Head of caudate nucleus (tissue), 42 donors: ENCODE measurements around the gene MAP2K5.

Experiments used
- DNase-seq, 42 donors: peaks; one replicate each; pipeline versions ENCODE4 v3.0.0 to v3.0.0-alpha.2; 2020 to 2021; ENCODE audit warnings: mixed read lengths in 7 of 42
- intact Hi-C: fragments of 100-400 bp; cut with DNase I; formaldehyde crosslinking; loops from one replicate; pipeline ENCODE4 v1.15.0; 2022

MAP2K5 gene

DNA sequence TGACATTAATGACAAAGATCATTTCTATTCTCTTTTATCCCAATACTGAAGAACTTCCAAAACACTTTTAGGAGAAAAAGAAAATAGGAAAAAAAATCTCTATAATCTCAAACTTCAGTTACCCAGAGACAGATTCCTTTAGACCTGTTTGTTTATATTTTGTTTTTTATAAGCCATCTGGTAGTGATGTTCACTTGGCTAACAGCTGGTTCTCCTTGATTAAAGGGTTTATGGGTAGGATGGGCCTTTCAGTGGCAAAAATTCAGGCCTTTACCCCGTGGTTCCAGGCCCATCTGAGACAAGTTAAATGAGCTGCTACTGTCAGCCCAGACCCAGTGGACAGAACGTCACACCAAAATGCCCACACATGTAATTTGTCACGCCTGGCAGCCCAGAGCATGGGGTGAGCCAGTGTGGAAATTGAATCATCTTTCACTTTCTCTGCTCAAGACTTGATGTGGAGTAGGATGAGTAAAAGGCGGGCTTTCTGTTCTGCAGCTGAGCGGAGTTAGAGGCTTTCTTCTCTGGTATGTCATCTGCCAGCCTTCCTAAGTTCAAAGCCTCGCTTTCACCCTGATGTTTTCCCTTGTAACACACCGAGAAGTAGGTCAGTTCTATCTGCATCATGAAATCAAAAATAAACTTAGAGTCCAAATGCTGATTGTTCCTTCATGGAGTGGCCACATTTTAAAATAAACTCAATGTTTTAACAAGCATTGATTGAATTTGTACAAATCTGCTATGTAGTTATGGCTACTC, 220.3 kb downstream of the MAP2K5 start:
- intact Hi-C loops = no loop called here
- no peak for DNase-seq

DNA sequence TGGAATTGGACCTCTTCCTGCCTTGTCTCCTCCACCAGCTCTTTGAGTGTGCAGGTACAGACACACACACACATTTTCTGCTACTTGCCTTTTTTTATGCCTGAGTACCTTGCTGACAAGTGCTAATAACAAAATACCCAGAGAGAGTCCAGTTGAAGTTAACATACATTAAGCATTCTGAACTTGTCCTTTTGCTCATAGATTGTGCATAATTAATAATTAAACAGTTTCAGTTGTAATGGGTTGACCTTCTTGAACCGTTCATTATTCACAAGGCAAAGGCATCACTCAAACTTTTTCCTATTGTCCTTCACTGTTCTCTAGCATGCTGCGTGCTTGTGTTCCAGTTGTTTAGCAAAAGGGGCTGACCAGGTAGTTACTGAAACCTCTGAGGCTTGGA, 223.2 kb downstream of the MAP2K5 start:
- no peak for DNase-seq
- intact Hi-C loops = no loop called here

- no peak for DNase-seq
- intact Hi-C loops = no loop called here
These were observed 224.5 kb downstream of the MAP2K5 start for GRCh38 chr15:67766968-67767367.

- no peak for DNase-seq
- intact Hi-C loops = no loop called here
These were observed 225.9 kb downstream of the MAP2K5 start for GRCh38 chr15:67768313-67768977.

DNA sequence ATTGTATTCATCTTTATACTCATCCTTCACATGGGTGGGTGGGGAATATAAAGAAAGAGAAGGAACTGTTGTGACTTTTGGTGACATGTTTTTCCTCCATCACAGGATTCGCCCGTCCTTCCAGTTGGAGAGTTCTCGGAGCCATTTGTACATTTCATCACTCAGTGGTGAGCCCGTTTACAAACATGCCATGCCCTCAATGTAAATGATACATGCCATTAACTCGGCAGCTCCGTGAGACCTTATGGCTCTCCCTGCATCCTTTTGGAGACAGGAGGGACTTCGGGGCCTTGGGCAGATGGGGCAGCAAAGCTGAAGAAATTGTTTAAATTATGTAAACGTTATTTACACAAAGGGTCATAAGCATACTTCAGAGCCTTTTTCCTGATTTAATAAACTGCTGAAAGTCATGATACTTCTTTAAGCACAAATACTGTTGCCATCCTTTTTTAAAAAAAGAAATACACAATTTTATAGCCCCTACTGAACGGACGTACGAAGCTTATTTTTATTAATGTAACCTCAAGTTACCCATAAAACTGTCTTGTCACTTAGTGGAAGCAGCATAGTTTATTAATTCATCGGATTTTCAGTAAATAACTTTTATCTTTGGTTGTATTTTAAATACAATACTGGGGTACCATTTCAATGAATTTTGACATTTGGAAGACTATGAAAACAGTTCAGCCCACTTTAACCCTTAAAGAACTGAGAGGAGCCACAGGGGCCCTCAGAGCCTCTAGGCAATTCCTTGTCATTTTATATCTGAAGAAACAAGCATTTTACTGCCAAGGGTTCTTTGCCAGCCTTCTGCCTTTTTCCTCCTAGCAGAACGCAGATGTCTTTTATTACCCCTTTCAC, 227.2 kb downstream of the MAP2K5 start:
- intact Hi-C loops = no loop called here
- no peak for DNase-seq

- intact Hi-C loops = no loop called here
- no peak for DNase-seq
These were observed 227.8 kb downstream of the MAP2K5 start for GRCh38 chr15:67770358-67770628.

- no peak for DNase-seq
- intact Hi-C loops = no loop called here
These were observed 228.8 kb downstream of the MAP2K5 start for GRCh38 chr15:67771189-67771800.

GRCh38 chr15:67774626-67775025, 232.1 kb downstream of the MAP2K5 start:
- no peak for DNase-seq
- intact Hi-C loops = no loop called here

DNA sequence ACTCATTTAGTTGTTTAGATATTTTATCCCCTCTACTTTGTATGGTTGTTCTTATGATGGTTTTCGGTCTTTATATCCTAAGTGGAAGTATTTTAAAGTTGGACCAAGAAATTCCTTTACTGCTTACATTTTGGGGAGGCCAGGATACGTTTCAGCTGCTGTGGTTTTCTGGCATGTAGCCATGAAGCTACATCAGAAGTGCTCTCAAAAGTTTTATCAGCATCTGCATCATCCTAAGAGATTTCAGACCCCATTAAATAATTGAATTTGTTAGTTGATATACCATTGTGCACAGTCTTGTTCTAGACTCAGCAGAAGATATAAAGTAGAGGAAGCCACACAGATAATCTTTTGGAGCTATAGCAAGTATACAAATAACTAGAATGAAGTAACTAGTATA, 232.7 kb downstream of the MAP2K5 start:
- intact Hi-C loops = no loop called here
- no peak for DNase-seq

DNA sequence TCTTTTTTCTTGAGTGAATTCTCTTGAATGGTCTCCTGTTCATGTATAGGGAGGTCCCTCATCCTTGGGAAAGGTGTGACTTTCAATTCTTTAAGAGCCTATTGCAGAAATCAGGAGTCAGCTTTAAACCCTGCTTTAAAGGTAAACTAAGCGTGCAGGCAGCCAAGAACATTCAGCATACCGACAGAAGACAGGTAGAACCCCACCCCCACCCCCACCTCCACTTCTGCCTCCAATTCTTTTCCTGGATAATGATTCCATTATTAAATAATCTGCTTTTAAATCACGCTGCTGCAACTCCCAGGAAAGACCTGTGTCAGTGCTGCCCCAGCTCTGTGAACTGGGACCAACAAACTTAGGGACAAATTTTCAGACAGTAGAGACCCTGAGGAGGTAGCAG, 233.5 kb downstream of the MAP2K5 start:
- intact Hi-C loops = no loop called here
- peak in 12 of 42 donors; percentile 11 to 62 (median 26) for DNase-seq

- DNase-seq = no peak
- intact Hi-C loops = no loop called here
These were observed 234.1 kb downstream of the MAP2K5 start for GRCh38 chr15:67776600-67776999.

- DNase-seq = peak in 31 of 42 donors; percentile 9 to 80 (median 37)
- intact Hi-C loops = no loop called here
These were observed 234.6 kb downstream of the MAP2K5 start for GRCh38 chr15:67777071-67777470.

GRCh38 chr15:67777773-67778172, 235.3 kb downstream of the MAP2K5 start:
- no peak for DNase-seq
- intact Hi-C loops = no loop called here

- intact Hi-C loops = no loop called here
- no peak for DNase-seq
These were observed 236.6 kb downstream of the MAP2K5 start for GRCh38 chr15:67778968-67779548.

DNA sequence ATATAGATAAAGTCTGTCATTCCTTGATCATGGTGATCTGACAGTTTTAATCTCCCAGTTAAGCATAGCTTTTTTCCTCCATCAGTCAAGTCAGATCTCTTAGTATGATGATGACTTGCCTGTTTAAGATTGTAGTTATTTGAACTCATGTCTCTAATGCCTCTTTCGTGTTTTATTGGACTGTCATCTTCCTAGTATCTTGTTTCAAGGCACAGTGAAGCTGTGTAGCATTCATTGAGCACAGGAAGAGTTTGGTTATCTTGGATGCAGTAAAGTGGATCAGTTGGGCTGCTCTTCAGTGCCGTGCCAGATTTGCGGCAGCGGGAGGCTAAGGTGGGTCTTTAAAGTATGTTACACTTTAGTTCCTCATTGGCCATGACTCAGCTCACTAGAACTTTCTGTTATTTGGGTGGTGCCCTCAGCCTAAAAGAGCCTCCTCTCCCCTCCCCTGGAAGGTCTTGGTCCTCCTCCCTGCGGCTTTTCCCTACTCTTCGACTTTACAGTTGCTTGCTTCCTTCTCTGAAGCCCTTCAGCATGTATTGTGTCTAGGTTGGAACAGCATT, 237.1 kb downstream of the MAP2K5 start:
- DNase-seq = no peak
- intact Hi-C loops = no loop called here

DNA sequence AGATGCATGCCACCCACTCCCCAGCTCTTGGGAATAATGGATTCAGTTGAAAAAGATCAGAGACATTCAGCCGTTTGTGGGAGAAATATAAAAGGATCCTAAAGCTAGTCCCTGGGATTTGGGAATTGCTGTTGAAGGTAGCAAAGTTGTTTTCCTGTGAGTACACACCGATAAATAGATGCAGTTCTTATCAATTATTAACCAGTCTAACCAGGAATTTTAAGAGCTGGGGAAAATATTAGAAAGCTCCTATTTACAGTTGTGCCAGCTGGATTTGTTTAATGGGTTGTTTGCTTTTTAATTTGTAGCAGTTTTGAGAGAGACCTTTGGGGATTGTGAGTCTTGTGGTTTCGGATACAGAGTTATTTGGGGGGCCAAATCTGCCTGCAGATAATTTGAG, 238.6 kb downstream of the MAP2K5 start:
- intact Hi-C loops = no loop called here
- peak in 1 of 42 donors; percentile 22 for DNase-seq

DNA sequence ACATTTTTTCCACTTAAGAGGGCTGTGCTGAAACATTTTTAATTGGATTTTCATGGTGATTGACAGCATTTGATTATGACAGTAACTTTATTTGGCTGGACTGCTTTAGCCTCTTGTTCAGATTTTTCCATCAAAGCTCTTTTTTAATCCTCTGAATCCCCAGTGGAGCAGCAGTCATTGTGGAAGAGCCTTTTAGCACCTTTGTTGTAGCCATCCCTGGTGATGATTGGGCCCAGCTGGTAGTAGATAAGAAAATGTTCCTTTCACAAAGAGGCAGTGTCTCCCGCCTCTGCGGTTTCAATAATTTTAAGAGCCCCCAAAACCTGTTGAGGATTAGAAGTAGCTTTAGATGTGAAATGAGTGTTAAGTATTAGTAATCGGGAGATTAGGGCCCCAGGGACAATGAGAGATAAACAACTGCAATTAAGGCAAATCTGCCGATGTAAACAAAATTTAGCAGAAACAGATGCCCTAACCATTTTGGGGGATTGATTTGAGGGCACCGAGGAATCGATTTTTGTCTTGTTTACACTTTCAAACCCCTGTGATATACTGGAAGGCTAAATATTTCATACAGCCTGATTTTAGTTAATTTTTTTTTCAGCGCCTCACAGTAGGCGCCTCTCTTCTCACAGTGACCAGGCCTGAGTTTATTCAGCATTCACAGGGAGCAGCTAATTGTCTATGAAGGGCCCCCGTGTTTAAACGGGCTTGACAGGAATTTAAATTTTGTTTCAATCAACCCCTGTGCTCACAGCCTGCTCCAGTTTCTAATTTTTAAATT, 239.6 kb downstream of the MAP2K5 start:
- no peak for DNase-seq
- intact Hi-C loops = no loop called here

DNA sequence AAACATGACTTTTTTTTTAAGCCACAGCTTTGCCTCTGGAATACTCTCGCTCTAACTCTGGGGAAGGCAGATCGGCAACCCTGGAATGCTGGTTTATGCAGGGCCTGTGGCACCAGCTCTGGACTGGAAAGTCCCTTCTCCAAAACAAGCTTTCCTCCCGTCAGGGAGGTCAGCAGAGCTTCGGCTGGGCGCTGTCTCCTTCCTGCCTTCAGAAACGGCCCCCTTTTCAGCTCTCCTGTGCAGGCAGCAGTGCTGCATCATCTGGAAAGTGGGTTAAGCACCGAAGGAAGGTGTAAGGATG, 240.1 kb downstream of the MAP2K5 start:
- intact Hi-C loops = no loop called here
- peak in 3 of 42 donors; percentile 8 to 39 (median 14) for DNase-seq

DNA sequence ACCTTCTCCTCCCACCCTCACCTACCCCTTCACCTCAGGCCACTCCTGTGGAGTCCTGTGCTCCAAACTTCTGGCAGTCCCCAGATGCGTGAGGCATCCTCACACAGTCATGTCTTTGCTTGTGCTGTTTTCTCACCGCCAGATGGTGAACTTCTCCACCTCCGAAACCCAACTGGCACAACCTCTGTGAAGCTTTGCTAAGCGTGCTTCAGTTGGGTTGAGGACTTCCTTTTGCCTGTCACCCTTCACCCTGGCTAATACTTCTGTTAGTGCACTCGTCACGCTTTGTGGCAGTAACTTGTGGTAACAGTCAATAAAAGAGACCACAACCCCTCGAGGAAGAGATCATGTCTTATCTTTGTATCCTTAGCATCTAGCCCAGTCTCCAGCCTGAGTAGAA, 240.8 kb downstream of the MAP2K5 start:
- DNase-seq = peak in 2 of 42 donors; percentile 13 to 16

More for the DNA sequence above, 240.8 kb downstream of the MAP2K5 start:
- intact Hi-C loops = no loop called here
